CD14-positive monocyte (primary cell): ENCODE results near the gene PSORS1C1. TPM values are rescaled to one million over a fixed set of nuclear protein-coding genes. Genes with fewer than 3 reads are reported as not detected.

Experiments
- DNase-seq, 3 donors: peaks; one replicate each; pipeline ENCODE4 v3.0.0-alpha.2; 2011 to 2022
- H2AFZ ChIP-seq: 2 replicates; pipeline ENCODE4 v1.6.0; 2012; ENCODE audit warnings: mild to moderate bottlenecking, low read depth, low read length, inconsistent platforms; ENCODE audit not compliant: insufficient read depth, poor library complexity, severe bottlenecking
- H3K27ac ChIP-seq, 2 donors: 1 replicate in 1 of 2; 2 replicates in 1 of 2; pipeline ENCODE4 v1.5.1; 2012 to 2013; ENCODE audit warnings: low read length in 2 of 2, control low read depth in 1 of 2, inconsistent platforms in 1 of 2, low read depth in 1 of 2, mild to moderate bottlenecking in 1 of 2
- H3K27me3 ChIP-seq, 2 donors: one replicate each; pipeline versions ENCODE4 v1.6.0 to v1.6.1; 2011 to 2013; ENCODE audit warnings: low read length in 2 of 2; ENCODE audit not compliant: control insufficient read depth in 2 of 2, insufficient read depth in 2 of 2
- H3K36me3 ChIP-seq, 2 donors: replicated peaks in 1 of 2; 1 replicate in 1 of 2; 2 replicates in 1 of 2; pipeline versions ENCODE4 v1.5.1 to v1.6.1; 2012 to 2013; ENCODE audit warnings: low read length in 2 of 2, control low read depth in 1 of 2, inconsistent platforms in 1 of 2, mild to moderate bottlenecking in 1 of 2; ENCODE audit not compliant: insufficient read depth in 2 of 2, control insufficient read depth in 1 of 2
- H3K4me1 ChIP-seq, 2 donors: 1 replicate in 1 of 2; 2 replicates in 1 of 2; pipeline versions ENCODE4 v1.5.1 to v1.6.1; 2012 to 2013; ENCODE audit warnings: low read length in 2 of 2, control low read depth in 1 of 2, inconsistent platforms in 1 of 2, mild to moderate bottlenecking in 1 of 2, moderate library complexity in 1 of 2; ENCODE audit not compliant: insufficient read depth in 2 of 2, control insufficient read depth in 1 of 2
- H3K4me2 ChIP-seq: replicated peaks from 2 replicates; pipeline ENCODE3; 2012; ENCODE audit warnings: low read length, moderate library complexity, mild to moderate bottlenecking; ENCODE audit not compliant: poor library complexity, severe bottlenecking; ENCODE audit errors: extremely low read depth
- H3K4me3 ChIP-seq, 3 experiments: fragments of 200-600 bp in 1 of 3; sonication (generic) in 1 of 3; replicated peaks in 1 of 3; 1 replicate in 2 of 3; 2 replicates in 1 of 3; pipeline ENCODE4 v1.5.1; 2011 to 2013; ENCODE audit warnings: low read length in 3 of 3, mild to moderate bottlenecking in 3 of 3, control low read depth in 2 of 3, low read depth in 2 of 3, inconsistent platforms in 1 of 3, moderate library complexity in 1 of 3
- H3K79me2 ChIP-seq: 2 replicates; pipeline ENCODE4 v1.6.0; 2012; ENCODE audit warnings: mild to moderate bottlenecking, control low read depth, inconsistent platforms, low read length, moderate library complexity; ENCODE audit not compliant: insufficient read depth
- H3K9ac ChIP-seq: 2 replicates; pipeline ENCODE4 v1.6.0; 2017; ENCODE audit warnings: low read length, mild to moderate bottlenecking; ENCODE audit not compliant: insufficient read depth, poor library complexity, severe bottlenecking
- H3K9me3 ChIP-seq, 2 donors: replicated peaks in 1 of 2; 1 replicate in 1 of 2; 2 replicates in 1 of 2; pipeline versions ENCODE4 v1.5.1 to v1.6.1; 2012 to 2013; ENCODE audit warnings: low read length in 2 of 2, control low read depth in 1 of 2; ENCODE audit not compliant: control insufficient read depth in 1 of 2, insufficient read depth in 1 of 2
- H4K20me1 ChIP-seq: 2 replicates; pipeline ENCODE4 v1.6.0; 2012; ENCODE audit warnings: mild to moderate bottlenecking, low read length, control low read depth, moderate library complexity; ENCODE audit not compliant: insufficient read depth
- H3K27ac Mint-ChIP-seq, 7 donors: one replicate each; pipeline ENCODE4 v1.8.0; 2020; ENCODE audit warnings: mild to moderate bottlenecking in 7 of 7, mixed read lengths in 7 of 7, moderate library complexity in 6 of 7, inconsistent platforms in 2 of 7
- H3K27me3 Mint-ChIP-seq, 3 donors: one replicate each; pipeline ENCODE4 v1.8.0; 2021 to 2022; ENCODE audit warnings: low read depth in 3 of 3, mild to moderate bottlenecking in 3 of 3, mixed read lengths in 3 of 3, moderate library complexity in 3 of 3, inconsistent platforms in 1 of 3
- H3K36me3 Mint-ChIP-seq, 2 donors: one replicate each; pipeline ENCODE4 v1.8.0; 2020; ENCODE audit warnings: mixed read lengths in 2 of 2, inconsistent platforms in 1 of 2, mild to moderate bottlenecking in 1 of 2
- H3K4me1 Mint-ChIP-seq: one replicate; pipeline ENCODE4 v1.8.0; 2020; ENCODE audit warnings: mild to moderate bottlenecking, mixed read lengths
- H3K4me3 Mint-ChIP-seq, 2 donors: one replicate each; pipeline ENCODE4 v1.8.0; 2020; ENCODE audit warnings: mild to moderate bottlenecking in 2 of 2, mixed read lengths in 2 of 2, moderate library complexity in 1 of 2
- H3K9me3 Mint-ChIP-seq, 7 donors: one replicate each; pipeline ENCODE4 v1.8.0; 2020 to 2022; ENCODE audit warnings: mixed read lengths in 7 of 7, mild to moderate bottlenecking in 6 of 7, moderate library complexity in 6 of 7, inconsistent platforms in 2 of 7
- CTCF ChIP-seq: fragments of 200-600 bp; IDR thresholded peaks from one replicate; pipeline ENCODE4 v1.8.0; 2022; ENCODE audit warnings: antibody characterized with exemption, mild to moderate bottlenecking
- WGBS: methylation state at CpG from one replicate; pipeline ENCODE4 v1.1.5; 2013; ENCODE audit warnings: missing lambda C conversion rate; ENCODE audit not compliant: insufficient coverage; 5-methylcytosine and 5-hydroxymethylcytosine counted together
- intact Hi-C, 2 donors: fragments of 100-400 bp; cut with micrococcal nuclease; formaldehyde crosslinking; loops; one replicate each; pipeline versions ENCODE4 v1.15.0 to v1.15.1; 2023
- polyA plus RNA-seq, 3 donors: library from polyadenylated mRNA; depleted of rRNA in 1 of 3; unstranded in 2 of 3; stranded (reverse) in 1 of 3; fragments of 300-500 nt in 2 of 3; fragments of >200 nt in 1 of 3; fragmentation: Illumina TruSeq in 2 of 3; gene quantifications; 1 replicate in 2 of 3; 2 replicates in 1 of 3; pipeline ENCODE4 v1.2.3, GENCODE V29; 2012 to 2021

The PSORS1C1 gene
- polyA plus RNA-seq, 3 donors: not detected

GRCh38 chr6:31094389-31094881, 20.2 kb upstream of the PSORS1C1 start:
- Mint-ChIP-seq H3K36me3 (peaks cover 0 to 2% of the 10 kb centered on the region in 2 donors), H3K27ac (peak overlapping the region; percentile 52 to 86 (median 83)), H3K27me3 (peaks cover 0 to 3% (median 1%) of the 10 kb centered on the region in 3 donors), H3K9me3 (peaks cover 0 to 3% (median 0%) of the 10 kb centered on the region in 7 donors), H3K4me3 (peak overlapping the region; percentile 64 to 78), H3K4me1 (peaks cover 41% of the 10 kb centered on the region)
- peak in 2 of 3 donors; percentile 17 to 24 for DNase-seq
- no peak for TF ChIP-seq CTCF
- WGBS: 0% methylated on average over 3 of the region's 3 CpGs
- Histone ChIP-seq H3K9ac (no peak overlapping the region), H3K79me2 (no peaks in the 10 kb centered on the region), H3K27ac (peak overlapping the region; percentile 25 to 71), H3K9me3 (no peaks in the 10 kb centered on the region), H2AFZ (peak overlapping the region; percentile 87), H3K4me1 (peaks cover 25 to 35% of the 10 kb centered on the region in 2 donors), H3K4me3 (peak overlapping the region in 1 of 3 experiments; percentile 57), H3K4me2 (peak overlapping the region; percentile 69), H4K20me1 (no peaks in the 10 kb centered on the region), H3K36me3 (no peaks in the 10 kb centered on the region), H3K27me3 (no peaks in the 10 kb centered on the region)
- intact Hi-C loops: no loop called here

GRCh38 chr6:31096215-31096614, 18.4 kb upstream of the PSORS1C1 start:
- H3K4me1 ChIP-seq: peaks cover 25 to 35% of the 10 kb centered on the region in 2 donors
- 80% methylated on average over 1 of the region's 3 CpGs for WGBS
- no peak overlapping the region for H3K27ac ChIP-seq

More at GRCh38 chr6:31096215-31096614, 18.4 kb upstream of the PSORS1C1 start:
- H3K4me3 ChIP-seq: no peak overlapping the region
- Mint-ChIP-seq H3K9me3 (no peaks in the 10 kb centered on the region), H3K27ac (peak overlapping the region in 1 of 7 donors; percentile 28), H3K4me3 (no peak overlapping the region), H3K4me1 (peaks cover 41% of the 10 kb centered on the region), H3K36me3 (peaks cover 0 to 2% of the 10 kb centered on the region in 2 donors), H3K27me3 (peaks cover 0 to 3% (median 1%) of the 10 kb centered on the region in 3 donors)
- no peaks in the 10 kb centered on the region for H3K79me2 ChIP-seq
- H2AFZ ChIP-seq: no peak overlapping the region
- H3K36me3 ChIP-seq: no peaks in the 10 kb centered on the region
- H3K27me3 ChIP-seq: no peaks in the 10 kb centered on the region
- H4K20me1 ChIP-seq: no peaks in the 10 kb centered on the region
- no peaks in the 10 kb centered on the region for H3K9me3 ChIP-seq
- DNase-seq: no peak
- no peak for TF ChIP-seq CTCF
- H3K9ac ChIP-seq: no peak overlapping the region
- intact Hi-C loops: no loop called here
- no peak overlapping the region for H3K4me2 ChIP-seq
